ENCODE results near the gene KCNQ4.

DNA sequence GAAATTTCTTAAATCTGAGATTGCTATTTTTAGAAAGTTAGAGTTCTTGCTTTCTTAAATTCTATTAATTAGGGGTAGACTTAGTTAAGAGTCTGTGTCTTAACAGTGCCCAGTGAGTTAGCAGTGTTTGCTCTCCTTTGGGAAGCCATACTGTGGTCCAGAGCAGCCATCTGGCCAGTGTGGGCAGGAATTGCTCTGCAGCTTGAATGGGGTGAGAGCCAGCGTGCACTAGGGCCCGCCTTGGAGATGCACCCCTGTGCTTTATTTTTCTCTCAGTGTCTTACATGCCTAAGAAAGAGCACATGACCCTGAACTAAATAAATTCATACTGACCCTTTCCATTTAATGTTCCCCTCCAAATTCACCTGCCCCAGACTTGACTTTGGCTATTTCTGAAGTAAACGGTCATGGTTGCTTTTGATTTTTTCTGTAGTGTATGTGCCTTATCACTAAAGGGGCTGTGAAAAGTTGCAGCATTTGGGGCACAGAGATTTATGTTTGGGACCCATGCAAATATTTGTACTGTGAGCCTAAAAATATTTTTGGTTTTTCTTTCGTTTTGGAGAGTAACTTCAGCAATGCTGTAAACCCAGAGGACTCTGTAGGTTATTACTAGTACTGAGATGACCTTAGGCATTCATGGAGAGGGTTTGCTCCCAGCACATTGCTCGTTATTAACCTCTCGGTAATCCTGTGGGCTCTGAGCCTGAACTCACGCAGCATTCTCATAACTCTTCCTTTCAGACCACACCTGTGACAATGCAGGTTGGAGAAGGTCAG is 21.3 kb upstream of the KCNQ4 start:
- TF ChIP-seq, protein P1, sequence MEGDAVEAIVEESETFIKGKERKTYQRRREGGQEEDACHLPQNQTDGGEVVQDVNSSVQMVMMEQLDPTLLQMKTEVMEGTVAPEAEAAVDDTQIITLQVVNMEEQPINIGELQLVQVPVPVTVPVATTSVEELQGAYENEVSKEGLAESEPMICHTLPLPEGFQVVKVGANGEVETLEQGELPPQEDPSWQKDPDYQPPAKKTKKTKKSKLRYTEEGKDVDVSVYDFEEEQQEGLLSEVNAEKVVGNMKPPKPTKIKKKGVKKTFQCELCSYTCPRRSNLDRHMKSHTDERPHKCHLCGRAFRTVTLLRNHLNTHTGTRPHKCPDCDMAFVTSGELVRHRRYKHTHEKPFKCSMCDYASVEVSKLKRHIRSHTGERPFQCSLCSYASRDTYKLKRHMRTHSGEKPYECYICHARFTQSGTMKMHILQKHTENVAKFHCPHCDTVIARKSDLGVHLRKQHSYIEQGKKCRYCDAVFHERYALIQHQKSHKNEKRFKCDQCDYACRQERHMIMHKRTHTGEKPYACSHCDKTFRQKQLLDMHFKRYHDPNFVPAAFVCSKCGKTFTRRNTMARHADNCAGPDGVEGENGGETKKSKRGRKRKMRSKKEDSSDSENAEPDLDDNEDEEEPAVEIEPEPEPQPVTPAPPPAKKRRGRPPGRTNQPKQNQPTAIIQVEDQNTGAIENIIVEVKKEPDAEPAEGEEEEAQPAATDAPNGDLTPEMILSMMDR (IDR thresholded peaks at IDR 0.05) = no peak
- TF ChIP-seq POLR2A (IDR thresholded peaks at IDR 0.05) = no peak
